Vagina (tissue), 2 donors: Measurements from ENCODE around the gene PRIMPOL. TPM values are rescaled to one million over a fixed set of nuclear protein-coding genes. Genes with fewer than 3 reads are reported as not detected.

Source experiments
- DNase-seq, 2 donors: peaks; one replicate each; pipeline ENCODE4 v3.0.0-alpha.2; 2017; ENCODE audit errors: extremely low spot score in 2 of 2
- H3K27ac ChIP-seq: fragments of 200-600 bp; sonication (generic); one replicate; pipeline ENCODE4 v1.5.1; 2019
- H3K27me3 ChIP-seq: fragments of 200-600 bp; sonication (generic); one replicate; pipeline ENCODE4 v1.5.1; 2019
- H3K36me3 ChIP-seq, 2 donors: fragments of 200-600 bp; sonication (generic); one replicate each; pipeline ENCODE4 v1.5.1; 2017 to 2019
- H3K4me1 ChIP-seq: fragments of 200-600 bp; sonication (generic); one replicate; pipeline ENCODE4 v1.5.1; 2019
- H3K4me3 ChIP-seq, 2 donors: fragments of 200-600 bp; sonication (generic); 1 replicate in 1 of 2; 2 replicates in 1 of 2; pipeline ENCODE4 v1.5.1; 2016 to 2019
- H3K9me3 ChIP-seq: fragments of 200-600 bp; sonication (generic); one replicate; pipeline ENCODE4 v1.5.1; 2019
- POLR2A ChIP-seq, 2 donors: fragments of 450-650 bp; IDR thresholded peaks; one replicate each; pipeline ENCODE4 v1.6.1; 2017; ENCODE audit warnings: antibody characterized with exemption in 2 of 2, mild to moderate bottlenecking in 2 of 2, moderate library complexity in 2 of 2
- POLR2AphosphoS5 ChIP-seq, 2 donors: sonication (generic); formaldehyde crosslinking; IDR thresholded peaks; one replicate each; pipeline ENCODE4 v1.9.0; 2017; ENCODE audit warnings: antibody characterized with exemption in 2 of 2, mild to moderate bottlenecking in 2 of 2, low read depth in 1 of 2; ENCODE audit not compliant: insufficient read depth in 1 of 2
- intact Hi-C: fragments of 100-400 bp; cut with DNase I; formaldehyde crosslinking; loops from one replicate; pipeline ENCODE4 v1.15.1; 2023
- total RNA-seq: library from RNA; depleted of rRNA; stranded (reverse); fragments of >200 nt; gene quantifications from one replicate; pipeline ENCODE4 v1.2.3, GENCODE V29; 2016
- TF ChIP-seq, protein P1 (sequence below), 3 experiments: fragments of 450-650 bp in 2 of 3; fragments of 200-600 bp in 1 of 3; sonication (generic) in 1 of 3; IDR thresholded peaks; one replicate each; pipeline ENCODE4 v1.5.1; 2017 to 2019; ENCODE audit warnings: antibody characterized with exemption in 3 of 3, mild to moderate bottlenecking in 2 of 3, moderate library complexity in 2 of 3

PRIMPOL gene
- total RNA-seq, 1 donor from 2014 or later: 14.0 TPM

- no peak overlapping the region for H3K4me3 ChIP-seq
- no peak for TF ChIP-seq POLR2AphosphoS5 (IDR thresholded peaks at IDR 0.05; ENCODE audit: insufficient read depth in 1 of 2, low read depth in 1 of 2)
- TF ChIP-seq, protein P1, sequence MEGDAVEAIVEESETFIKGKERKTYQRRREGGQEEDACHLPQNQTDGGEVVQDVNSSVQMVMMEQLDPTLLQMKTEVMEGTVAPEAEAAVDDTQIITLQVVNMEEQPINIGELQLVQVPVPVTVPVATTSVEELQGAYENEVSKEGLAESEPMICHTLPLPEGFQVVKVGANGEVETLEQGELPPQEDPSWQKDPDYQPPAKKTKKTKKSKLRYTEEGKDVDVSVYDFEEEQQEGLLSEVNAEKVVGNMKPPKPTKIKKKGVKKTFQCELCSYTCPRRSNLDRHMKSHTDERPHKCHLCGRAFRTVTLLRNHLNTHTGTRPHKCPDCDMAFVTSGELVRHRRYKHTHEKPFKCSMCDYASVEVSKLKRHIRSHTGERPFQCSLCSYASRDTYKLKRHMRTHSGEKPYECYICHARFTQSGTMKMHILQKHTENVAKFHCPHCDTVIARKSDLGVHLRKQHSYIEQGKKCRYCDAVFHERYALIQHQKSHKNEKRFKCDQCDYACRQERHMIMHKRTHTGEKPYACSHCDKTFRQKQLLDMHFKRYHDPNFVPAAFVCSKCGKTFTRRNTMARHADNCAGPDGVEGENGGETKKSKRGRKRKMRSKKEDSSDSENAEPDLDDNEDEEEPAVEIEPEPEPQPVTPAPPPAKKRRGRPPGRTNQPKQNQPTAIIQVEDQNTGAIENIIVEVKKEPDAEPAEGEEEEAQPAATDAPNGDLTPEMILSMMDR (IDR thresholded peaks at IDR 0.05): no peak
- no peak for TF ChIP-seq POLR2A (IDR thresholded peaks at IDR 0.05)
- H3K27me3 ChIP-seq: no peaks in the 10 kb centered on the region
- intact Hi-C loops: no loop called here
- H3K4me1 ChIP-seq: no peaks in the 10 kb centered on the region
- no peak overlapping the region for H3K27ac ChIP-seq
- H3K9me3 ChIP-seq: no peaks in the 10 kb centered on the region
- no peak for DNase-seq
- H3K36me3 ChIP-seq: peaks cover 0 to 18% of the 10 kb centered on the region in 2 donors
These were observed 40.1 kb downstream of the PRIMPOL start for GRCh38 chr4:184689681-184690080.

- no peak overlapping the region for H3K27ac ChIP-seq
- H3K36me3 ChIP-seq: peaks cover 0 to 18% of the 10 kb centered on the region in 2 donors
- DNase-seq: no peak
- TF ChIP-seq, protein P1 (IDR thresholded peaks at IDR 0.05): no peak
- TF ChIP-seq POLR2AphosphoS5 (IDR thresholded peaks at IDR 0.05; ENCODE audit: insufficient read depth in 1 of 2, low read depth in 1 of 2) (no peak), POLR2A (IDR thresholded peaks at IDR 0.05) (no peak)
- no peaks in the 10 kb centered on the region for H3K27me3 ChIP-seq
- no peaks in the 10 kb centered on the region for H3K9me3 ChIP-seq
- intact Hi-C loops: no loop called here
- H3K4me1 ChIP-seq: no peaks in the 10 kb centered on the region
- H3K4me3 ChIP-seq: no peak overlapping the region
These were observed 43.5 kb downstream of the PRIMPOL start for GRCh38 chr4:184693056-184693455.

GRCh38 chr4:184694412-184694956 lies 44.9 kb downstream of the PRIMPOL start:
- H3K4me3 ChIP-seq: no peak overlapping the region
- TF ChIP-seq POLR2AphosphoS5 (IDR thresholded peaks at IDR 0.05; ENCODE audit: insufficient read depth in 1 of 2, low read depth in 1 of 2) (no peak), POLR2A (IDR thresholded peaks at IDR 0.05) (no peak)
- TF ChIP-seq, protein P1 (IDR thresholded peaks at IDR 0.05): no peak
- H3K4me1 ChIP-seq: no peaks in the 10 kb centered on the region
- no peaks in the 10 kb centered on the region for H3K27me3 ChIP-seq
- no peak overlapping the region for H3K27ac ChIP-seq
- H3K9me3 ChIP-seq: no peaks in the 10 kb centered on the region
- intact Hi-C loops: no loop called here
- DNase-seq: no peak
- H3K36me3 ChIP-seq: peaks cover 0 to 15% of the 10 kb centered on the region in 2 donors

DNA sequence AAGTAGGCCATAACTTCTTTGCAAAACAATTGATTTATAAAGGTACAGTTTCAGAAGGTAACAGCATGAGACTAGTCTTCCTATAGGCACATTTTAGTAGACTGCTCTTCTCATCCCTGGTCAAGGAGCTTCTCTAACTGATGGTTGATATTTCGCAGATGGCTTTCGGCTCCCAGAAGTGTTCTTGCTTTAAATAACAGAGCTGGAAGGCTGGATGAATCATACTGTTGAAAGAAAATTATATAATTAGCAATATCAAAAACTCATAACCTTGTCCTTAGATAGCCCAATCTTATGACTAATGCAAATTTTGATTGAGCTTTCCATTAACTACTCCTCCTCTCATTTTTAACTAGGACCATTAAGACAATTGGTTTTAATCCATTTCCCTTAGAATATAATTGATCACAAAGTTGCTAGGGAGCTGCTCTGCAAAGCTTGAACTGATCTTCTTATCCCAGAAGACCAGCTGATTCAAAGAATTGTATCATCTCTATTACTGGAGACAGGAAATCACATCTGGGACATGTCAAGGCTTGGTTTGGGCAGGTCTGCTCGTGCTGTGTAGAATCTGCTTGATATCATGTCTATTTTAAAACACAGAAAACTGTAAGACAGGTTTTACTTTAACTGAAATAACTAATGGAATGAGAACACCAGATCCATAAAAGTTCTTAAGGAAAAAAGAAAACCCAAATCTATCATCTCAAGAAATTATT lies 45.8 kb downstream of the PRIMPOL start:
- Histone ChIP-seq H3K27me3 (no peaks in the 10 kb centered on the region), H3K36me3 (peaks cover 0 to 15% of the 10 kb centered on the region in 2 donors), H3K9me3 (no peaks in the 10 kb centered on the region), H3K27ac (no peak overlapping the region), H3K4me1 (no peaks in the 10 kb centered on the region), H3K4me3 (no peak overlapping the region)
- TF ChIP-seq POLR2AphosphoS5 (IDR thresholded peaks at IDR 0.05; ENCODE audit: insufficient read depth in 1 of 2, low read depth in 1 of 2) (peak in 1 of 2 donors; percentile 44), POLR2A (IDR thresholded peaks at IDR 0.05) (no peak)
- intact Hi-C loops: no loop called here
- no peak for DNase-seq

DNA sequence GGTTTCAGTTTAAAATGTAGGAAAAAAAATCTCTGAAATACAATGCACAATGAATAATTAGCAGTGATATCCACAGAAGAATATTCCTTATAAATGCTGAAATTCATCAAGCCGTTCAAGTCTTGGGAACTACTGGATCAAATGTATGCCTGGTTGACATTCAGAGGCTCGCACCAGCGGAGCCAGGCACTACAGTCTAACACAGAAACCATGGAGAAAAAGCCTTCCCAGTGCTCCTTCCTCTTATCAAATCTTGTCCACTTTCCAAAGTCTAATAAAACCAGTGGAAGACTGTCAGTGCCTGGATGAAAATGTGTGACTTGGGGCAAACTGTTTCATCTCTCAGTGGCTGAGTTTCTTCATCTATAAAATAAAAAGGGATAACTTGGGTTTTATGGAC lies 48.4 kb downstream of the PRIMPOL start:
- intact Hi-C loops: no loop called here
- H3K9me3 ChIP-seq: no peaks in the 10 kb centered on the region
- no peaks in the 10 kb centered on the region for H3K27me3 ChIP-seq
- TF ChIP-seq, protein P1 (IDR thresholded peaks at IDR 0.05): no peak
- no peak for TF ChIP-seq POLR2AphosphoS5 (IDR thresholded peaks at IDR 0.05; ENCODE audit: insufficient read depth in 1 of 2, low read depth in 1 of 2)
- TF ChIP-seq POLR2A (IDR thresholded peaks at IDR 0.05): no peak
- H3K27ac ChIP-seq: no peak overlapping the region
- peaks cover 0 to 6% of the 10 kb centered on the region in 2 donors for H3K36me3 ChIP-seq
- no peak overlapping the region for H3K4me3 ChIP-seq
- H3K4me1 ChIP-seq: no peaks in the 10 kb centered on the region
- no peak for DNase-seq
